Ectodermal cell (in vitro differentiated cells): Measurements from ENCODE around the gene SHD. TPM values are rescaled to one million over a fixed set of nuclear protein-coding genes. Genes with fewer than 3 reads are reported as not detected.
"Not testable (repeated sequence)": the region's sequence is repeated elsewhere in the genome, so short reads cannot be mapped to it uniquely, and the experiment has no call there.

Experiments used
- H3K27ac ChIP-seq: 2 replicates; pipeline ENCODE4 v1.7.0; 2013; ENCODE audit warnings: mild to moderate bottlenecking, low read depth, low read length; ENCODE audit not compliant: insufficient read depth, poor library complexity, severe bottlenecking
- H3K27me3 ChIP-seq: 2 replicates; pipeline ENCODE4 v1.7.0; 2013; ENCODE audit warnings: mild to moderate bottlenecking, low read length; ENCODE audit not compliant: insufficient read depth, control insufficient read depth, poor library complexity, severe bottlenecking
- H3K36me3 ChIP-seq: one replicate; pipeline ENCODE4 v1.7.0; 2013; ENCODE audit warnings: low read length; ENCODE audit not compliant: control insufficient read depth, insufficient read depth
- H3K4me1 ChIP-seq: one replicate; pipeline ENCODE4 v1.7.0; 2013; ENCODE audit warnings: low read length; ENCODE audit not compliant: control insufficient read depth, insufficient read depth
- H3K4me3 ChIP-seq: 2 replicates; pipeline ENCODE4 v1.7.0; 2013; ENCODE audit warnings: low read depth, low read length, control low read depth; ENCODE audit not compliant: insufficient read depth
- H3K9me3 ChIP-seq: 2 replicates; pipeline ENCODE4 v1.7.0; 2013; ENCODE audit warnings: mild to moderate bottlenecking, low read length, moderate library complexity; ENCODE audit not compliant: control insufficient read depth
- WGBS, 2 experiments: methylation state at CpG; one replicate each; pipeline ENCODE4 v1.1.7; 2013; ENCODE audit warnings: missing lambda C conversion rate in 2 of 2; 5-methylcytosine and 5-hydroxymethylcytosine counted together
- polyA plus RNA-seq, 4 experiments: library from polyadenylated mRNA; stranded (reverse); fragments of 50-300 nt; gene quantifications; one replicate each; pipeline ENCODE4 v1.2.3, GENCODE V29; 2013

SHD gene, protein sequence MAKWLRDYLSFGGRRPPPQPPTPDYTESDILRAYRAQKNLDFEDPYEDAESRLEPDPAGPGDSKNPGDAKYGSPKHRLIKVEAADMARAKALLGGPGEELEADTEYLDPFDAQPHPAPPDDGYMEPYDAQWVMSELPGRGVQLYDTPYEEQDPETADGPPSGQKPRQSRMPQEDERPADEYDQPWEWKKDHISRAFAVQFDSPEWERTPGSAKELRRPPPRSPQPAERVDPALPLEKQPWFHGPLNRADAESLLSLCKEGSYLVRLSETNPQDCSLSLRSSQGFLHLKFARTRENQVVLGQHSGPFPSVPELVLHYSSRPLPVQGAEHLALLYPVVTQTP
- polyA plus RNA-seq (2013, experiment 1 of 4), result not detected
- polyA plus RNA-seq (2013, experiment 2 of 4), result 0.57 TPM
- 0.48 TPM for polyA plus RNA-seq (2013, experiment 3 of 4)
- polyA plus RNA-seq (2013, experiment 4 of 4), result 0.77 TPM

DNA sequence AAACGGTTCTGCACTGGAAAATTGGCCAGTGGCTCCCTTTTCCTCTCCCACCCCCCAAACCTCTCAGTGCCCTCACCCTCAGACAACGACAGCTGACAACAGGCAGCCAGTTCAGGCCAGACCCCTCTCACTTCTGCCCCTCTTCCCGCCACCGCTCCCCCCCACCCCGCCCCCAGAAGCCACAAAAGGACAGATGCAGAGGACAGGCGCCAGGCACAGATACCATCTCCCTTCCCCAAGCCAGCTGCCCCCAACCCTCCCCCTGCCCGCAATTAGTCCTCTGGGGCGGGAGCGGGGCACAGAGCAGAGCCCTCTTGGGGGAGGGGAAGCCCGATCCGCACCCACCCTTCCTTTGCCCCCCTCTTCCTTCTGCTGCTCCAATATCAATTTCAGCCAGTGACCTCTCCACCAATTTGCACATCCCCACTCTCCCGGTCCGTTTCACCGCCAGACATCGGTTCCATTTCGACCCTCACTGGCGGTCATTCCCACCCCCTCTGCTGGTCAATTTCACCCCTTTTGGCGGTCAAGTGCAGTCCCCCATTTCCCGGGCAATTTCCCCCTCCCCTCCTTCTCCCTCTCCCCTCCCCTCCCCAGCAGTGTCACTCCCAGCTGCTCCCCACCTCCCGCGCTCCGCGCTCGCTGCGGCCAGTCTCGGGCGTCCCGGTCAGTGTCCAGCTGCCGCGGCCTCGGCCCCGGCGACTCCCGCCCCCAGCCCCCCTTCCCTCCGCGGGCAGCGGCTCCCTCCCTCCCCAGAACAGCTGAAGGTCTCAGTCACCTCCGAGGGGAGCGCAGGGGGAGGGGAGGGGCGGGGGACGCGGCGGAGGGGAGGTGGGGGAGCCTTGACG, at the start of gene SHD:
Gene SHD, plus strand, starts transcription at position 848 of the 848 bp plus-strand sequence. CDS start 798 bp downstream, outside the sequence.
- H3K27ac ChIP-seq, result no peak within 1 kb of the TSS
- peaks cover 62% of the 10 kb centered on the region for H3K27me3 ChIP-seq
- H3K9me3 ChIP-seq, result no peaks in the 10 kb centered on the region
- peaks cover 16% of the 10 kb centered on the region for H3K4me1 ChIP-seq
- H3K36me3 ChIP-seq, result no peaks in the 10 kb centered on the region
- 1 to 2% methylated on average over 41 to 44 of the region's 44 CpGs for WGBS, 2 experiments
- H3K4me3 ChIP-seq, result peak within 1 kb of the TSS; percentile 38

DNA sequence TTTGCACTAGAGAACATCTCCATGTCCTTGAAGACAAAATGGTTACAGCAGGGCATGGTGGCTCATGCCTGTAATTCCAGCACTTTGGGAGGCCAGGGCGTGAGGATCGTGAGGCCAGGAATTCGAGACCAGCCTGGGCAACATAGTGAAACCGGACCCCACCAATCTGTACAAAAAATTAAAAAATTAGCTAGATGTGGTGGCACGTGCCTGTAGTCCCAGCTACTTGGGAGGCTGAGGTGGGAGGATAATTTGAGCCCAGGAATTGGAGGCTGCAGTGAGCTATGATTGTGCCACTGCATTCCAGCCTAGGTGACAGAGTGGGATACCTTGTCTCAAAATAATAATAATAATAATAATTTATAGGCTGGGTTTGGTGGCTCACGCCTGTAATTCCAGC, 48.8 kb upstream of the SHD start:
- WGBS, 2 experiments, result 92 to 94% methylated on average over 6 of the region's 6 CpGs

DNA sequence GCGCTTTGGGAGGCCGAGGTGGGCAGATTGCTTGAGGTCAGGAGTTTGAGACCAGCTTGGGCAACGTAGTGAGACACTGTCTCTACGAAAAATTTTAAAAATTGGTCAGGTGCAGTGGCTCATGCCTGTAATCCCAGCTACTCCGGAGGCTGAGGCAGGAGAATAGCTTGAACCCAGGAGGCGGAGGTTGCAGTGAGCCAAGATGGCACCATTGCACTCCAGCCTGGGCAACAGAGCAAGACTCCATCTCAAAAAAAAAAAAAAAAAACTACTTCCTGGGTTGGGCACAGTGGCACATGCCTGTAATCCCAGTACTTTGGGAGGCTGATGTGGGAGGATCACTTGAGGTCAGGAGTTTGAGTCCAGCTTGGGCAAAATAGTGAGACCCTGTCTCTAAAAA, 47.5 kb upstream of the SHD start:
- not testable (repeated sequence) for H3K36me3 ChIP-seq, H3K9me3 ChIP-seq, H3K4me3 ChIP-seq, H3K27me3 ChIP-seq, H3K4me1 ChIP-seq, H3K27ac ChIP-seq
- WGBS, 2 experiments, result 93 to 94% methylated on average over 6 of the region's 6 CpGs

More for the DNA sequence above, 48.8 kb upstream of the SHD start:
- H3K9me3 ChIP-seq, H3K4me1 ChIP-seq, H3K27ac ChIP-seq, H3K36me3 ChIP-seq, H3K27me3 ChIP-seq, H3K4me3 ChIP-seq: not testable (repeated sequence)

DNA sequence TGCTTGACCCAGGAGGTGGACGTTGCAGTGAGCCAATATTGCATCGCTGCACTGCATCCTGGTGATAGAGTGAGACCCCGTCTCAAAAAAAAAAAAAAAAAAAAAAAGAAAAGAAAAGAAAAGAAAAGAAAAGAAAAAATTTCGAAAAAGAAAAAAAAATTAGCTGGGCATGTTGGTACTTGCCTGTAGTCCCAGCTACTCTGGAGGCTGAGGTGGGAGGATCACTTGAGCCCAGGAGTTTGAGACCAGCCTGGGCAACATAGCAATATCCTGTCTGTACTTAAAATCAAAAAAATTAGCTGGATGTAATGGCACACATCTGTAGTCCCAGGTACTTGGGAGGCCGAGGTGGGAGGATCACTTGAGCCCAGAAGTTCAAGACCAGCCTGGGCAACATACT, 46.9 kb upstream of the SHD start:
- not testable (repeated sequence) for H3K27me3 ChIP-seq, H3K36me3 ChIP-seq, H3K9me3 ChIP-seq, H3K4me1 ChIP-seq, H3K27ac ChIP-seq, H3K4me3 ChIP-seq
- WGBS, 2 experiments, result 87 to 93% methylated on average over 5 of the region's 5 CpGs

DNA sequence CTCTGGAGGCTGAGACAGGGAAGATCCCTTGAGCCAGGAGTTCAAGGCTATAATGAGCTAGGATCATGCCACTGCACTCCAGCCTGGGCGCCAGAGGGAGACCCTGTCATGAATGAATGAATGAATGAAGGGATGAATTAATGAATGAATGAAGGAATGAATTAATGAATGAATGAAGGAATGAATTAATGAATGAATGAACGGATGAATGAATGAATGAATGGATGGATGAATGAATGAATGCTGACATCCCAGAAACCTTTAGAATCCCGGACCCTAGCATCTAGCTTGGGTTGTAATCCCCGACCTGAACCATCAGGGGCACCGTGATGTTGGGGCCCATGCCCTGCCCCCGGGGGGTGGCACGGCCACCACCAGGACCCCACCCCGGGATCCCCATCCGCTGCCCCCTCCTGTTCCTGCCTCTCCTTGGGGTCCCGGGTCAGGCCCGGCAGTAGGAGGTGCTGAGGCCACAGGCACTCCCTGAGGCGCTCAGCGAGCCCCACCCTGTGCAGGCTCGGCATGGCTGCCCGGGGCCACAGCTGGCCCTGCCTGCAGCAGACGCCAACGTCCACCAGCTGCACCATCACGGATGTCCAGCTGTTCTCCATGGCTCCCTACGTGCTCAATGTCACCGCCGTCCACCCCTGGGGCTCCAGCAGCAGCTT, 46.3 kb upstream of the SHD start:
- WGBS, 2 experiments, result 80 to 83% methylated on average over 21 of the region's 21 CpGs
- H3K4me1 ChIP-seq, result peaks cover 5% of the 10 kb centered on the region

DNA sequence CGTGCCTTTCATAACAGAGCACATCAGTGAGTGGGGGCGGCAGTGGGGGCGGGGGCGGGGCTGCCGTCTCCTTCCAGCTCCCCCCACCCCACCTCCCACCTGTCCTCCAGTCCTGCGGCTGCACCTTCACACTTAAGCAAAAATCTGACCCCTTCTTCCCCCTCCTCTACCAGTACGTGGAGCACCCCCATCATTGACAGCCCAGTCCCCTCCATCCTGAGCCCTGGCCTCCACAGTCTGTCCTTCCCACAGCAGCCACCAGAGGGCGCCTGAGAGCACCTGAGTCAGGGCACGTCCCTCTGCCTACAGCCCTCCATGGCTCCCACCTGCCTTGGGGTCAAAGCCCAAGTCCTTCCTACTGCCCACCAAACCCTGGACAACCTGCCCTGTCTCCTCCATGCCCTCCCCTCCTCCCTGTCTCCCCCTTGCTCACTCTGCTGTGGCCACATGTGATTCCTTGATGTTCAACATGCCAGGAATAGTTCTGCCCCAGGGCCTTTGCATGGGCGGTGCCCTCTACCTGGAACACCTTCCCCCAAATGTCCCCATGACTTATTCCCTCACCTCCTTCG, 45.7 kb upstream of the SHD start:
- H3K4me1 ChIP-seq, result peaks cover 5% of the 10 kb centered on the region
- no peak overlapping the region for H3K27ac ChIP-seq
- H3K4me3 ChIP-seq, result no peak overlapping the region
- WGBS, 2 experiments, result 62 to 66% methylated on average over 11 of the region's 11 CpGs
- no peaks in the 10 kb centered on the region for H3K36me3 ChIP-seq
- peaks cover 5% of the 10 kb centered on the region for H3K27me3 ChIP-seq
- no peaks in the 10 kb centered on the region for H3K9me3 ChIP-seq

More for the DNA sequence above, 46.3 kb upstream of the SHD start:
- H3K4me3 ChIP-seq, result no peak overlapping the region
- no peaks in the 10 kb centered on the region for H3K9me3 ChIP-seq
- peaks cover 5% of the 10 kb centered on the region for H3K27me3 ChIP-seq
- H3K36me3 ChIP-seq, result no peaks in the 10 kb centered on the region
- no peak overlapping the region for H3K27ac ChIP-seq

DNA sequence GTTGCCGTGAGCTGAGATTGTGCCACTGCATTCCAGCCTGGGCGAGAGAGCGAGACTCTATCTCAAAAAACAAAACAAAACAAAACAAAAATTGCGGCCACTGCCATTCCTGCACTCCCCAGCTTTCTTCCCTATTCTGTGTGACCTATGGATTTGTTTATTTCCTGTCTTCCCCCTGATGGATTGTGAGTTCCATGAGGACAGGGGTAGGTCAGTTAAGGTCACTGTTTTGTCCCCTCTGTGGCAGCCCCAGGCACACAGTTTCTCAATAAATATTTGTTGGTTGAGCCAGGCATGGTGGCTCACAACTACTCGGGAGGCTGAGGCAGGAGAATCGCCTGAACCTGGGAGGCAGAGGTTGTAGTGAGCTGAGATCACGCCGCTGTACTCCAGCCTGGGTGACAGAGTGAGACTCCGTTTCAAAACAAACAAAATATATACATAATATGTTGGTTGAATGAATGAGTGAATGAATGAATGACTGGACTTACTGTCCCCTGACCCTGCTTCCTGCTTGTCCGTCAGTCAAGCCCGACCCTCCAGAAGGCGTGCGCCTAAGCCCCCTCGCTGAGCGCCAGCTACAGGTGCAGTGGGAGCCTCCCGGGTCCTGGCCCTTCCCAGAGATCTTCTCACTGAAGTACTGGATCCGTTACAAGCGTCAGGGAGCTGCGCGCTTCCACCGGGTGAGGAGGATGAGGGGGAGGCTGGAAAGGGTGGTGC, 44.8 kb upstream of the SHD start:
- Histone ChIP-seq H3K36me3 (no peaks in the 10 kb centered on the region), H3K4me1 (no peaks in the 10 kb centered on the region), H3K4me3 (no peak overlapping the region), H3K27ac (no peak overlapping the region), H3K9me3 (no peaks in the 10 kb centered on the region), H3K27me3 (no peaks in the 10 kb centered on the region)
- WGBS, 2 experiments, result 79 to 83% methylated on average over 18 to 21 of the region's 21 CpGs

DNA sequence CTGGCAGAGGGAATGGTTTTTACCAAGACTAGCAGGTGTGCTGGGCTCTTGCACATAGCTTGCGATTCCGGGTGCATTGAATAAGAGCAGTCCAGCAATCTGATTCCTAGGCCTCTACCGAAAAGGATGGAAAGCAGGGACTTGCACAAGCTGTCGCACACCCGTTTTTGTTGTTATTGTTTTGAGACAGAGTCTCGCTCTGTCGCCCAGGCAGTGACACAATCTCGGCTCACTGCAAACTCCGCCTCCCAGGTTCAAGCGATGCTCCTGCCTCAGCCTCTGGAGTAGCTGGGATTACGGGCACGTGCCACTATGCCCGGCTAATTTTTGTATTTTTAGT, 44.2 kb upstream of the SHD start:
- no peaks in the 10 kb centered on the region for H3K27me3 ChIP-seq
- 89% methylated on average over 13 of the region's 13 CpGs for WGBS, 2 experiments
- no peaks in the 10 kb centered on the region for H3K36me3 ChIP-seq
- H3K9me3 ChIP-seq, result no peaks in the 10 kb centered on the region
- no peaks in the 10 kb centered on the region for H3K4me1 ChIP-seq
- H3K4me3 ChIP-seq, result no peak overlapping the region
- H3K27ac ChIP-seq, result no peak overlapping the region

DNA sequence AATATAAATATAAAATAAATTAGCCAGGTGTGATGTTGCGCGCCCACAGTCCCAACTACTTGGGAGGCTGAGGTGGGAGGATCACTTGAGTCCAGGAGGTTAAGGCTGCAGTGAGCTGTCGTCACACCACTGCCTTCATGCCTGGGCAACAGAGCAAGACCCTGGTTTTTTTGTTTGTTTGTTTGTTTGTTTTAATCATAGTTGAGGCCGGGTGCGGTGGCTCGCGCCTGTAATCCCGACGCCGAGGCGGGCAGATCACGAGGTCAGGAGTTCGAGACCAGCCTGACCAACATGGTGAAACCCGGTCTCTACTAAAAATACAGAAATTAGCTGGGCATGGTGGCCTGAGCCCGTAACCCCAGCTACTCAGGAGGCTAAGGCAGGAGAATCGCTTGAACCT, 41.6 kb upstream of the SHD start:
- H3K27ac ChIP-seq, H3K4me1 ChIP-seq, H3K36me3 ChIP-seq, H3K9me3 ChIP-seq, H3K27me3 ChIP-seq, H3K4me3 ChIP-seq: not testable (repeated sequence)
- WGBS, 2 experiments, result 91 to 94% methylated on average over 16 of the region's 16 CpGs
